Natural killer cell treated with Interleukin-12 subunit alpha and Interleukin-12 subunit beta and Interleukin-15 and Interleukin-18, amount 100 ng/mL, for 72 hours (primary cell): ENCODE data around the gene NFIB. TPM values are rescaled to one million over a fixed set of nuclear protein-coding genes. Genes with fewer than 3 reads are reported as not detected.

Experiments
- ATAC-seq, 2 donors: fragments of 150-1000 bp; cut with Tn5 transposase in 1 of 2; sonication (Bioruptor Pico), chemical (Tn5 transposase) in 1 of 2; 2 replicates each; pipeline ENCODE4 v1.10.0; 2021
- DNase-seq: peaks from one replicate; pipeline ENCODE4 v3.0.0; 2022; ENCODE audit warnings: low spot score
- H3K27ac Mint-ChIP-seq, 2 donors: 1 replicate in 1 of 2; 2 replicates in 1 of 2; pipeline ENCODE4 v1.8.0; 2022; ENCODE audit warnings: mixed read lengths in 2 of 2, mild to moderate bottlenecking in 1 of 2, moderate library complexity in 1 of 2
- H3K27me3 Mint-ChIP-seq, 2 donors: 1 replicate in 1 of 2; 2 replicates in 1 of 2; pipeline ENCODE4 v1.8.0; 2022; ENCODE audit warnings: mixed read lengths in 2 of 2
- H3K36me3 Mint-ChIP-seq: one replicate; pipeline ENCODE4 v1.8.0; 2022; ENCODE audit warnings: mixed read lengths
- H3K4me1 Mint-ChIP-seq, 2 donors: 1 replicate in 1 of 2; 2 replicates in 1 of 2; pipeline ENCODE4 v1.8.0; 2022; ENCODE audit warnings: low read depth in 2 of 2, mixed read lengths in 2 of 2, mild to moderate bottlenecking in 1 of 2
- H3K4me3 Mint-ChIP-seq: one replicate; pipeline ENCODE4 v1.8.0; 2022; ENCODE audit warnings: mixed read lengths
- H3K9me3 Mint-ChIP-seq: 2 replicates; pipeline ENCODE4 v1.8.0; 2022; ENCODE audit warnings: mixed read lengths
- total RNA-seq, 2 donors: library from RNA; stranded (reverse); gene quantifications; one replicate each; pipeline ENCODE4 v1.2.3, GENCODE V29; 2022

NFIB gene
- total RNA-seq, 2 donors from 2014 or later = not detected

- H3K27ac Mint-ChIP-seq = no peak overlapping the region
- no peaks in the 10 kb centered on the region for H3K36me3 Mint-ChIP-seq
Measured at GRCh38 chr9:14082732-14083131, 231.2 kb downstream of the NFIB start.

GRCh38 chr9:14081745-14082144 lies 232.2 kb downstream of the NFIB start:
- Mint-ChIP-seq H3K27ac (no peak overlapping the region), H3K27me3 (no peaks in the 10 kb centered on the region), H3K4me1 (no peaks in the 10 kb centered on the region), H3K36me3 (no peaks in the 10 kb centered on the region), H3K9me3 (peaks cover 5% of the 10 kb centered on the region), H3K4me3 (no peak overlapping the region)
- ATAC-seq = no peak
- no peak for DNase-seq

More at GRCh38 chr9:14082732-14083131, 231.2 kb downstream of the NFIB start:
- no peak overlapping the region for H3K4me3 Mint-ChIP-seq
- H3K4me1 Mint-ChIP-seq = no peaks in the 10 kb centered on the region
- no peak for DNase-seq
- ATAC-seq = no peak
- no peaks in the 10 kb centered on the region for H3K27me3 Mint-ChIP-seq
- H3K9me3 Mint-ChIP-seq = peaks cover 5% of the 10 kb centered on the region

GRCh38 chr9:14080959-14081542 lies 232.9 kb downstream of the NFIB start:
- Mint-ChIP-seq H3K4me1 (no peaks in the 10 kb centered on the region), H3K27ac (no peak overlapping the region), H3K4me3 (no peak overlapping the region), H3K36me3 (no peaks in the 10 kb centered on the region), H3K9me3 (peaks cover 5% of the 10 kb centered on the region), H3K27me3 (no peaks in the 10 kb centered on the region)
- no peak for DNase-seq
- ATAC-seq = no peak

- DNase-seq (no peak), ATAC-seq (no peak)
- no peak overlapping the region for H3K4me3 Mint-ChIP-seq
- peaks cover 5% of the 10 kb centered on the region for H3K9me3 Mint-ChIP-seq
- H3K27ac Mint-ChIP-seq = no peak overlapping the region
- H3K4me1 Mint-ChIP-seq = no peaks in the 10 kb centered on the region
- H3K36me3 Mint-ChIP-seq = no peaks in the 10 kb centered on the region
- H3K27me3 Mint-ChIP-seq = no peaks in the 10 kb centered on the region
Measured at GRCh38 chr9:14079440-14079839, 234.5 kb downstream of the NFIB start.

- Mint-ChIP-seq H3K27me3 (no peaks in the 10 kb centered on the region), H3K36me3 (no peaks in the 10 kb centered on the region), H3K27ac (no peak overlapping the region), H3K9me3 (peaks cover 5% of the 10 kb centered on the region), H3K4me3 (no peak overlapping the region), H3K4me1 (no peaks in the 10 kb centered on the region)
- no peak for DNase-seq
- no peak for ATAC-seq
Measured at GRCh38 chr9:14077672-14078071, 236.3 kb downstream of the NFIB start.

GRCh38 chr9:14075218-14075617 lies 238.7 kb downstream of the NFIB start:
- no peak for DNase-seq
- Mint-ChIP-seq H3K27me3 (no peaks in the 10 kb centered on the region), H3K36me3 (no peaks in the 10 kb centered on the region), H3K4me1 (no peaks in the 10 kb centered on the region), H3K27ac (no peak overlapping the region), H3K9me3 (peaks cover 9% of the 10 kb centered on the region), H3K4me3 (no peak overlapping the region)
- ATAC-seq = no peak

GRCh38 chr9:14072850-14073249 lies 241.1 kb downstream of the NFIB start:
- Mint-ChIP-seq H3K27me3 (no peaks in the 10 kb centered on the region), H3K27ac (no peak overlapping the region), H3K4me3 (no peak overlapping the region), H3K4me1 (no peaks in the 10 kb centered on the region), H3K36me3 (no peaks in the 10 kb centered on the region), H3K9me3 (peaks cover 4% of the 10 kb centered on the region)
- DNase-seq (no peak), ATAC-seq (no peak)

GRCh38 chr9:14071484-14071883 lies 242.5 kb downstream of the NFIB start:
- no peak overlapping the region for H3K27ac Mint-ChIP-seq
- no peaks in the 10 kb centered on the region for H3K4me1 Mint-ChIP-seq
- H3K36me3 Mint-ChIP-seq = no peaks in the 10 kb centered on the region
- peaks cover 4% of the 10 kb centered on the region for H3K9me3 Mint-ChIP-seq
- ATAC-seq (no peak), DNase-seq (no peak)
- no peaks in the 10 kb centered on the region for H3K27me3 Mint-ChIP-seq
- no peak overlapping the region for H3K4me3 Mint-ChIP-seq

GRCh38 chr9:14068690-14069089 lies 245.3 kb downstream of the NFIB start:
- Mint-ChIP-seq H3K9me3 (peaks cover 4% of the 10 kb centered on the region), H3K4me3 (no peak overlapping the region), H3K27ac (no peak overlapping the region), H3K27me3 (no peaks in the 10 kb centered on the region), H3K4me1 (no peaks in the 10 kb centered on the region), H3K36me3 (no peaks in the 10 kb centered on the region)
- ATAC-seq (no peak), DNase-seq (no peak)

- ATAC-seq (no peak), DNase-seq (no peak)
- H3K4me3 Mint-ChIP-seq = no peak overlapping the region
- no peaks in the 10 kb centered on the region for H3K36me3 Mint-ChIP-seq
- no peaks in the 10 kb centered on the region for H3K4me1 Mint-ChIP-seq
- H3K9me3 Mint-ChIP-seq = peaks cover under 1% of the 10 kb centered on the region
- no peak overlapping the region for H3K27ac Mint-ChIP-seq
- H3K27me3 Mint-ChIP-seq = no peaks in the 10 kb centered on the region
Measured at GRCh38 chr9:14066831-14067230, 247.1 kb downstream of the NFIB start.

GRCh38 chr9:14066032-14066431 lies 247.9 kb downstream of the NFIB start:
- no peak for DNase-seq
- H3K4me1 Mint-ChIP-seq = no peaks in the 10 kb centered on the region

GRCh38 chr9:14064940-14065339 lies 249.0 kb downstream of the NFIB start:
- no peak for DNase-seq
- no peak overlapping the region for H3K4me3 Mint-ChIP-seq
- H3K36me3 Mint-ChIP-seq = no peaks in the 10 kb centered on the region
- H3K9me3 Mint-ChIP-seq = no peaks in the 10 kb centered on the region
- no peak overlapping the region for H3K27ac Mint-ChIP-seq
- no peaks in the 10 kb centered on the region for H3K27me3 Mint-ChIP-seq
- no peak for ATAC-seq
- H3K4me1 Mint-ChIP-seq = no peaks in the 10 kb centered on the region

More at GRCh38 chr9:14066032-14066431, 247.9 kb downstream of the NFIB start:
- no peaks in the 10 kb centered on the region for H3K36me3 Mint-ChIP-seq
- H3K27ac Mint-ChIP-seq = no peak overlapping the region
- ATAC-seq = no peak
- H3K4me3 Mint-ChIP-seq = no peak overlapping the region
- no peaks in the 10 kb centered on the region for H3K27me3 Mint-ChIP-seq
- H3K9me3 Mint-ChIP-seq = no peaks in the 10 kb centered on the region

- Mint-ChIP-seq H3K36me3 (no peaks in the 10 kb centered on the region), H3K27me3 (no peaks in the 10 kb centered on the region), H3K4me1 (no peaks in the 10 kb centered on the region), H3K27ac (no peak overlapping the region), H3K9me3 (no peaks in the 10 kb centered on the region), H3K4me3 (no peak overlapping the region)
- no peak for DNase-seq
- ATAC-seq = no peak
Measured at GRCh38 chr9:14063756-14064155, 250.2 kb downstream of the NFIB start.

- Mint-ChIP-seq H3K4me1 (no peaks in the 10 kb centered on the region), H3K27ac (no peak overlapping the region), H3K36me3 (no peaks in the 10 kb centered on the region), H3K9me3 (no peaks in the 10 kb centered on the region), H3K4me3 (no peak overlapping the region), H3K27me3 (no peaks in the 10 kb centered on the region)
- DNase-seq (no peak), ATAC-seq (no peak)
Measured at GRCh38 chr9:14062586-14063221, 251.2 kb downstream of the NFIB start.
